ENCODE measurements around the gene FSD1L. TPM values are rescaled to one million over a fixed set of nuclear protein-coding genes. Genes with fewer than 3 reads are reported as not detected.

FSD1L gene
- total and polyA plus RNA-seq, 2 experiments from 2014 or later = 5.2 to 7.1 TPM

DNA sequence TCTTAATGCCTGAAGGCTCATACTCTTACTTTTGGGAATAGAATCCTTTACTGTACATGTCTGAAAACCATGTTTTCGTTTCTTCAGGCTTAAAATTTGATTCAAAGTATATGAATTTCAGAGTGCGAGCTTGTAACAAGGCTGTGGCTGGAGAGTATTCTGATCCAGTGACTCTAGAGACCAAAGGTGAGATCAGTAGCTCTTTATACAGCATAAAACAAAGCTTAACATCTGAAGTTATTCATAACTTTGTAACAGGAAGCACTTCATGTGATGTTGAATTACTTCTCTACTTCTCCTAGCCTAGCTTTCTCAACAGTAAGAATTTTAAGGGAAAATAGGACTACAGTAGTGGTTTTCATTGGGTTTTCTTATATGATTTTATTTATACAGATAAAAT is 60.7 kb downstream of the FSD1L start (continued):
- TF ChIP-seq, protein P1, sequence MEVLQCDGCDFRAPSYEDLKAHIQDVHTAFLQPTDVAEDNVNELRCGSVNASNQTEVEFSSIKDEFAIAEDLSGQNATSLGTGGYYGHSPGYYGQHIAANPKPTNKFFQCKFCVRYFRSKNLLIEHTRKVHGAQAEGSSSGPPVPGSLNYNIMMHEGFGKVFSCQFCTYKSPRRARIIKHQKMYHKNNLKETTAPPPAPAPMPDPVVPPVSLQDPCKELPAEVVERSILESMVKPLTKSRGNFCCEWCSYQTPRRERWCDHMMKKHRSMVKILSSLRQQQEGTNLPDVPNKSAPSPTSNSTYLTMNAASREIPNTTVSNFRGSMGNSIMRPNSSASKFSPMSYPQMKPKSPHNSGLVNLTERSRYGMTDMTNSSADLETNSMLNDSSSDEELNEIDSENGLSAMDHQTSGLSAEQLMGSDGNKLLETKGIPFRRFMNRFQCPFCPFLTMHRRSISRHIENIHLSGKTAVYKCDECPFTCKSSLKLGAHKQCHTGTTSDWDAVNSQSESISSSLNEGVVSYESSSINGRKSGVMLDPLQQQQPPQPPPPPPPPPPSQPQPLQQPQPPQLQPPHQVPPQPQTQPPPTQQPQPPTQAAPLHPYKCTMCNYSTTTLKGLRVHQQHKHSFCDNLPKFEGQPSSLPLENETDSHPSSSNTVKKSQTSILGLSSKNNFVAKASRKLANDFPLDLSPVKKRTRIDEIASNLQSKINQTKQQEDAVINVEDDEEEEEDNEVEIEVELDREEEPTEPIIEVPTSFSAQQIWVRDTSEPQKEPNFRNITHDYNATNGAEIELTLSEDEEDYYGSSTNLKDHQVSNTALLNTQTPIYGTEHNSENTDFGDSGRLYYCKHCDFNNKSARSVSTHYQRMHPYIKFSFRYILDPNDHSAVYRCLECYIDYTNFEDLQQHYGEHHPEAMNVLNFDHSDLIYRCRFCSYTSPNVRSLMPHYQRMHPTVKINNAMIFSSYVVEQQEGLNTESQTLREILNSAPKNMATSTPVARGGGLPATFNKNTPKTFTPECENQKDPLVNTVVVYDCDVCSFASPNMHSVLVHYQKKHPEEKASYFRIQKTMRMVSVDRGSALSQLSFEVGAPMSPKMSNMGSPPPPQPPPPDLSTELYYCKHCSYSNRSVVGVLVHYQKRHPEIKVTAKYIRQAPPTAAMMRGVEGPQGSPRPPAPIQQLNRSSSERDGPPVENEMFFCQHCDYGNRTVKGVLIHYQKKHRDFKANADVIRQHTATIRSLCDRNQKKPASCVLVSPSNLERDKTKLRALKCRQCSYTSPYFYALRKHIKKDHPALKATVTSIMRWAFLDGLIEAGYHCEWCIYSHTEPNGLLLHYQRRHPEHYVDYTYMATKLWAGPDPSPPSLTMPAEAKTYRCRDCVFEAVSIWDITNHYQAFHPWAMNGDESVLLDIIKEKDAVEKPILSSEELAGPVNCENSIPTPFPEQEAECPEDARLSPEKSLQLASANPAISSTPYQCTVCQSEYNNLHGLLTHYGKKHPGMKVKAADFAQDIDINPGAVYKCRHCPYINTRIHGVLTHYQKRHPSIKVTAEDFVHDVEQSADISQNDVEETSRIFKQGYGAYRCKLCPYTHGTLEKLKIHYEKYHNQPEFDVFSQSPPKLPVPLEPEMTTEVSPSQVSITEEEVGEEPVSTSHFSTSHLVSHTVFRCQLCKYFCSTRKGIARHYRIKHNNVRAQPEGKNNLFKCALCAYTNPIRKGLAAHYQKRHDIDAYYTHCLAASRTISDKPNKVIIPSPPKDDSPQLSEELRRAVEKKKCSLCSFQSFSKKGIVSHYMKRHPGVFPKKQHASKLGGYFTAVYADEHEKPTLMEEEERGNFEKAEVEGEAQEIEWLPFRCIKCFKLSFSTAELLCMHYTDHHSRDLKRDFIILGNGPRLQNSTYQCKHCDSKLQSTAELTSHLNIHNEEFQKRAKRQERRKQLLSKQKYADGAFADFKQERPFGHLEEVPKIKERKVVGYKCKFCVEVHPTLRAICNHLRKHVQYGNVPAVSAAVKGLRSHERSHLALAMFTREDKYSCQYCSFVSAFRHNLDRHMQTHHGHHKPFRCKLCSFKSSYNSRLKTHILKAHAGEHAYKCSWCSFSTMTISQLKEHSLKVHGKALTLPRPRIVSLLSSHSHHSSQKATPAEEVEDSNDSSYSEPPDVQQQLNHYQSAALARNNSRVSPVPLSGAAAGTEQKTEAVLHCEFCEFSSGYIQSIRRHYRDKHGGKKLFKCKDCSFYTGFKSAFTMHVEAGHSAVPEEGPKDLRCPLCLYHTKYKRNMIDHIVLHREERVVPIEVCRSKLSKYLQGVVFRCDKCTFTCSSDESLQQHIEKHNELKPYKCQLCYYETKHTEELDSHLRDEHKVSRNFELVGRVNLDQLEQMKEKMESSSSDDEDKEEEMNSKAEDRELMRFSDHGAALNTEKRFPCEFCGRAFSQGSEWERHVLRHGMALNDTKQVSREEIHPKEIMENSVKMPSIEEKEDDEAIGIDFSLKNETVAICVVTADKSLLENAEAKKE (CRISPR knock-in tag; IDR thresholded peaks at IDR 0.05) = no peak
- TF ChIP-seq ZNF331 (CRISPR knock-in tag; IDR thresholded peaks at IDR 0.05; ENCODE audit: low read depth) (no peak), NANOG (IDR thresholded peaks at IDR 0.05; ENCODE audit: borderline replicate concordance) (no peak), STAT1 (IDR thresholded peaks at IDR 0.05; ENCODE audit: unreplicated experiment) (no peak), CREB1 (CRISPR knock-in tag; IDR thresholded peaks at IDR 0.05; ENCODE audit: low read depth) (no peak)

DNA sequence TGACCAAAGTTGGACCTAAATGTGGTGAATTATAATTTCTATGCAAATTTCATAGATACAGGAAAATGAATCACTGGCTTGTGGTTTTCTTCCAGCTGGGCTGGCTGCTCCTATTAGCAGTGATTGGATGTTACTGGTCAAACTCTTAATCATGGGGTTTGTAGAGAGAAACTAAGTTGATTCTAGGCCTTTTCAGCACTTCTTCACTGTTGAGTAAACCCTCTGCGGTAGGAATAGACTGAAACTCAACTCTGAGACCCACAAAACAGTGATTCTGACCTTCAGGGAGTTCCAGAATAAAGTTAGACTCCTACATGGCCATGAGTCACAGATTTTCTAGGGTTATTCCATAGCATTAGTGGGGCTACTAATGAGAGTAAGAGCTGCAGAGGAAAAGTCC is 62.2 kb downstream of the FSD1L start:
- H3K36me3 ChIP-seq (ENCODE audit: insufficient read depth) = no peaks in the 10 kb centered on the region
- H3K9me2 ChIP-seq (ENCODE audit: insufficient read depth) = no peaks in the 10 kb centered on the region
- H3K79me2 ChIP-seq (replicated peaks; ENCODE audit: insufficient read depth) = no peaks in the 10 kb centered on the region
- no peak overlapping the region for H3K4me2 ChIP-seq
- H3K9me3 Mint-ChIP-seq = no peaks in the 10 kb centered on the region
- H3K4me3 Mint-ChIP-seq = no peak overlapping the region
- H3K27me3 Mint-ChIP-seq (ENCODE audit: insufficient read depth, low read depth, poor library complexity) = peaks cover under 1% of the 10 kb centered on the region
- H3K4me1 Mint-ChIP-seq = no peaks in the 10 kb centered on the region; the same call in 2 of the 3 replicates
- ATAC-seq = no peak
- H2AFZ ChIP-seq = no peak overlapping the region
- DNase-seq (ENCODE audit: low spot score) = no peak
- no peak overlapping the region for H3K4me3 ChIP-seq
- no peak overlapping the region for H3K27ac Mint-ChIP-seq
- no peak overlapping the region for H3K27ac ChIP-seq (ENCODE audit: low read depth)
- H3K27me3 ChIP-seq (ENCODE audit: insufficient read depth) = no peaks in the 10 kb centered on the region
- no peaks in the 10 kb centered on the region; the same call in 2 of the 3 replicates for H3K36me3 Mint-ChIP-seq (ENCODE audit: low read depth)
- H3F3A ChIP-seq (replicated peaks; ENCODE audit: low read depth) = no peaks in the 10 kb centered on the region
- no peaks in the 10 kb centered on the region for H4K20me1 ChIP-seq (replicated peaks; ENCODE audit: insufficient read depth)
- no peaks in the 10 kb centered on the region for H3K4me1 ChIP-seq (ENCODE audit: insufficient read depth)
- TF ChIP-seq, protein P2, sequence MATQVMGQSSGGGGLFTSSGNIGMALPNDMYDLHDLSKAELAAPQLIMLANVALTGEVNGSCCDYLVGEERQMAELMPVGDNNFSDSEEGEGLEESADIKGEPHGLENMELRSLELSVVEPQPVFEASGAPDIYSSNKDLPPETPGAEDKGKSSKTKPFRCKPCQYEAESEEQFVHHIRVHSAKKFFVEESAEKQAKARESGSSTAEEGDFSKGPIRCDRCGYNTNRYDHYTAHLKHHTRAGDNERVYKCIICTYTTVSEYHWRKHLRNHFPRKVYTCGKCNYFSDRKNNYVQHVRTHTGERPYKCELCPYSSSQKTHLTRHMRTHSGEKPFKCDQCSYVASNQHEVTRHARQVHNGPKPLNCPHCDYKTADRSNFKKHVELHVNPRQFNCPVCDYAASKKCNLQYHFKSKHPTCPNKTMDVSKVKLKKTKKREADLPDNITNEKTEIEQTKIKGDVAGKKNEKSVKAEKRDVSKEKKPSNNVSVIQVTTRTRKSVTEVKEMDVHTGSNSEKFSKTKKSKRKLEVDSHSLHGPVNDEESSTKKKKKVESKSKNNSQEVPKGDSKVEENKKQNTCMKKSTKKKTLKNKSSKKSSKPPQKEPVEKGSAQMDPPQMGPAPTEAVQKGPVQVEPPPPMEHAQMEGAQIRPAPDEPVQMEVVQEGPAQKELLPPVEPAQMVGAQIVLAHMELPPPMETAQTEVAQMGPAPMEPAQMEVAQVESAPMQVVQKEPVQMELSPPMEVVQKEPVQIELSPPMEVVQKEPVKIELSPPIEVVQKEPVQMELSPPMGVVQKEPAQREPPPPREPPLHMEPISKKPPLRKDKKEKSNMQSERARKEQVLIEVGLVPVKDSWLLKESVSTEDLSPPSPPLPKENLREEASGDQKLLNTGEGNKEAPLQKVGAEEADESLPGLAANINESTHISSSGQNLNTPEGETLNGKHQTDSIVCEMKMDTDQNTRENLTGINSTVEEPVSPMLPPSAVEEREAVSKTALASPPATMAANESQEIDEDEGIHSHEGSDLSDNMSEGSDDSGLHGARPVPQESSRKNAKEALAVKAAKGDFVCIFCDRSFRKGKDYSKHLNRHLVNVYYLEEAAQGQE (IDR thresholded peaks at IDR 0.05; ENCODE audit: unreplicated experiment) = no peak
- TF ChIP-seq, protein P1 (CRISPR knock-in tag; IDR thresholded peaks at IDR 0.05) = no peak
